Loucy (cell line): Measurements from ENCODE around the gene FAM181B.

Source experiments
- CTCF ChIP-seq: fragments of 200-600 bp; sonication (generic); conservative IDR thresholded peaks from 2 replicates; pipeline ENCODE4 v1.5.1; 2014; ENCODE audit warnings: mild to moderate bottlenecking, antibody characterized with exemption, low read length
- EZH2phosphoT487 ChIP-seq: fragments of 200-600 bp; IDR thresholded peaks from 2 replicates; pipeline ENCODE4 v1.6.1; 2018; ENCODE audit warnings: antibody characterized with exemption, mild to moderate bottlenecking, moderate library complexity, borderline replicate concordance

- TF ChIP-seq CTCF (no peak), EZH2phosphoT487 (no peak)
These were observed 42.7 kb upstream of the FAM181B start for GRCh38 chr11:82776377-82776776.
